COLO668 (cell line): Measurements from ENCODE around the gene BCL2L2.
"Not testable (repeated sequence)": the region's sequence is repeated elsewhere in the genome, so short reads cannot be mapped to it uniquely, and the experiment has no call there.

Source experiments
- DNase-seq: peaks from one replicate; lab custom pipeline; 2025; ENCODE audit not compliant: unreplicated experiment; lab: John Stamatoyannopoulos, UW

BCL2L2 gene, protein sequence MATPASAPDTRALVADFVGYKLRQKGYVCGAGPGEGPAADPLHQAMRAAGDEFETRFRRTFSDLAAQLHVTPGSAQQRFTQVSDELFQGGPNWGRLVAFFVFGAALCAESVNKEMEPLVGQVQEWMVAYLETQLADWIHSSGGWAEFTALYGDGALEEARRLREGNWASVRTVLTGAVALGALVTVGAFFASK

DNA sequence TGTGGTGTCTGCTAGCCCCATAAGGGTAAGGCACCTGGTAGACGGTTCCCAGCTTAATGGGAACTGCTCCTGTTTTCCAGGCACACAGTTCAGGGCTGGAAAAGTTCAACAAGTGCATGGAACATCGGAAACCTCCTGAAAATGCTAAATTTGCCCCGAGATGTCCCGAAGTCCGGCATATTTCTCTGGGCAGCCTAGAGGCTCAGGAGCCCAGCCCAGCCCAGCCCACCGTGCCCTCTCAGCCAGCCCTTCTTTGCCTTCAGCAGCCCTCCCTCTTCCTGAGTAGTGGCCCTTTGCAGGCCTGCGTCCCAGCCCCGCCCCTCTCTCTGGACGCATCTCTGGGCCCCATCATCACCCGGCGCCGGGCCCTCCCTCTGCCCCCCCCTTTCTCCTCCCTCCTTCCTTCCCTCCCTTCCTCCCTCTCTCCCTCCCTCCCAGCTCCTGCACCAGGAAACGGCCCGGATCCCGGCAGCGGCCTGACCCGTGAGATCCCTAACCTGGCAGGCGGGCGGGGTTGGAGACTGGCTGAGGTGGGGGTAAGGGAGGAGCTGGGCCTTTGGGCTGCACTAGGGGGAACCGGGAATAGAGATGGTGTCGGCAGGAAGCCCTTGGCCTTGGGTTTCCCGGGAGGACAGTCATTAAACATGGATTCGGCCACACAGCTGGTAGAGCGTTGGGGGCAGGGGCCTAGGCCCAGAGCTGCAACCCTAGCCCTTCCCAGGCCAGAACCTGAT lies at the start of gene BCL2L2:
TSS of gene BCL2L2 (plus strand) at position 422 of the 734 bp plus-strand sequence. CDS start 935 bp downstream, outside the sequence.
- DNase-seq: peak; percentile 95

DNA sequence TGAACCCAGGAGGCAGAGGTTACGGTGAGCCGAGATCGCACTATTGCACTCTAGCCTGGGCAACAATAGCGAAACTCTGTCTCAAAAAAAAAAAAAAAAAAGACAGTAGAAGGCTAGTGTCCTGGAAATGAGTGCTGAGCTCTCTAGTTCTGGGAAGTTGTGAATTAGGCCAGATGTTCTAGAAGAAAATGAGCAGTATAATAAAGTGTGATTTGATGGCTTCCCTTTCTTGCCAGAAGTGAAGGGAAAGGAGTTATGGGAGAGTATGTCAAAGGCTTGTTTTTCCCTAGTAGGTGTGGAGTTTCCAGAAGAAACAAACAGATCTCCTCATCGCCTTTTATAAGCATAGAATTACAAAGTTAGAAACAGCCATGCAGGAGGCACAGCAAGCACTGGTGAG lies 48.4 kb upstream of the BCL2L2 start:
- no peak for DNase-seq

GRCh38 chr14:23259426-23259825 lies 47.2 kb upstream of the BCL2L2 start:
- no peak for DNase-seq

- DNase-seq: not testable (repeated sequence)
Measured at GRCh38 chr14:23260849-23261248, 45.8 kb upstream of the BCL2L2 start.

DNA sequence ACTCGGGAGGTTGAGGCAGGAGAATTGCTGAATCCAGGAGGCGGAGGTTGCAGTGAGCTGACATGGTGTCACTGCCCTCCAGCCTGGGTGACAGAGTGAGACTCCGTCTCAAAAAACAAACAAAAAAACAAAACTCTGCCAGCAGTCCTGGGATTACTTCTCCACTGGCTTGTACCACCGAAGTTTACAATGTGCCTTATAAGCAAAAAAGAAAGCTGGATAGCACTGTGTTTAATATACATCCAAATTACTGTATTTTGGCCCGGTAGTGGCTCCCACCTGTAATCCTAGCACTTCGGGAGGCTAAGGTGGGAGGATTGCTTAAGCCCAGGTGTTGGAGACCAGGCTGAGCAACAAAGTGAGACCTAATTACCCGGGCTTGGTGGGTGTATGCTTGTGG lies 37.4 kb upstream of the BCL2L2 start:
- no peak for DNase-seq

- DNase-seq: no peak
Measured at GRCh38 chr14:23275412-23275811, 31.2 kb upstream of the BCL2L2 start.

- no peak for DNase-seq
Measured at GRCh38 chr14:23277189-23277588, 29.4 kb upstream of the BCL2L2 start.

- DNase-seq: not testable (repeated sequence)
Measured at GRCh38 chr14:23277928-23278327, 28.7 kb upstream of the BCL2L2 start.

GRCh38 chr14:23281247-23281646 lies 25.4 kb upstream of the BCL2L2 start:
- DNase-seq: no peak

- DNase-seq: no peak
Measured at GRCh38 chr14:23284654-23285529, 21.7 kb upstream of the BCL2L2 start.

DNA sequence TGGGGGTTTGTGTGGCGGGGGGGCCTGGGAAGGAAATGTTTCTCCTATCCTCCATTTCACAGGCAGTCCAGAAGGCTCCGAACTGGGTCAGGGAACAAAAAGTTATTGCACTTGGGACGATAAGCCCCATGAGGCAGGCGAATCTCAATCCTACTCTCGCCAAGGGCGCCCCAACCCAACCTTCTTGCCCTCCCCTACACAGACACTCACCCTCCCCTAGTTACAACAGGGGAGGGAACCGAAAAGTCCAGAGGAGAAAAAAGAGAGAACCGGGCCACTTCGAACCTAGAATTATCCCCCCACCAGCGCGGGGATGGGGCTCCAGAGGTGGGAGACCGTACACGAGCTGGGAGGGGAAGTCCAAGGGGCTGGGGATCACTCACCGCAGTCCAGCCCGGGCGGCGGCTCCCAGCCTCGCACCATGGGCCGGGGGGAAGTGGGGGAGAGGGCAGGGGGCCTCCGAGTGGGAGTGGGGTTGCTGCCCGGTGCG lies 21.1 kb upstream of the BCL2L2 start:
- DNase-seq: no peak

DNA sequence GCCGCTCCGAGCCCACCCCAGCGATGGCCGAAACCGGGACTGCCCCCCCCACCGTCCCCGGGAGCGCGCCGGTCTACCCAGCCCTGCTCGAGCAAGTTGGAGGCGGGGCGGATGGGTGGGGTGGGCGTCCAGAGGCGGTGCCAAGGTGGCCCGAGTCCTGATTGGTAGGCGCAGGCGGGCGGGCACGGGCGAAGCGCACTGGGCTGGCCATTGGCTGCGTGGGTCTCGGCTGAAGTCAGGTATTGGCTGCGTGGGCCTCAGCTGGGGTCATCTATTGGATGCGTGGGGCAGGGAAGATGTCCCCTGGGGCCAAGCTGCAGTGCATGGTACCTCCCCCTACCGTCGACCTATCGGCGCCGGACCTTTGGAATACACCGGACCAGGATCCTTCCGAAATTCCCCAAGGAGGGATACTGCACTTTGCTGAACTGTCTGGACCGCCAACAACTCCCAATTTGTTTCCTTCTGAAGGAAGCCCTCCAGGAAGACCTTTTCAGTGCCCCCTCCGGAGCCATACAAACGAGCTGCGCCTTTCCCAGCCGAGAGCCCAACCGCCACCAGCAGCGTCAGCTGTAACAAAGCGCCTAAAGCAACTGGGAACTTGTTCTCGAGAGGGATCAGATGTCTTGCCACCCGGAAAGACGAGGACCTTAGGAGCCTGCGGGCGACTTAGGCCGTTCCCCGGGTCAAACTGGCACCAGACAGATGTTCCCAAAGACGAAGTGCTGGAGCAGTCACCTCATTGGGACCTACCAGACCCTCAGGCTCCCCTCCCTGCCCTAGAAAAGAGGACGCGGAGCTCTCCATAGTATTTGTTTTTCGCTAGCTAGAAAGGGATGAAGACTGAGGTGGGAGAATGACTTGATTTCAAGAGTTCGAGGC lies 20.4 kb upstream of the BCL2L2 start, which contains the start of gene HOMEZ:
TSS of gene HOMEZ (minus strand) at position 113 of the 882 bp plus-strand sequence. CDS start 180 bp downstream, outside the sequence.
- DNase-seq: peak; percentile 98

- no peak for DNase-seq
Measured at GRCh38 chr14:23286902-23287479, 19.6 kb upstream of the BCL2L2 start.

GRCh38 chr14:23294734-23295561 lies 11.7 kb upstream of the BCL2L2 start:
- DNase-seq: peak; percentile 66

GRCh38 chr14:23296012-23296777 lies 10.4 kb upstream of the BCL2L2 start:
- no peak for DNase-seq

DNA sequence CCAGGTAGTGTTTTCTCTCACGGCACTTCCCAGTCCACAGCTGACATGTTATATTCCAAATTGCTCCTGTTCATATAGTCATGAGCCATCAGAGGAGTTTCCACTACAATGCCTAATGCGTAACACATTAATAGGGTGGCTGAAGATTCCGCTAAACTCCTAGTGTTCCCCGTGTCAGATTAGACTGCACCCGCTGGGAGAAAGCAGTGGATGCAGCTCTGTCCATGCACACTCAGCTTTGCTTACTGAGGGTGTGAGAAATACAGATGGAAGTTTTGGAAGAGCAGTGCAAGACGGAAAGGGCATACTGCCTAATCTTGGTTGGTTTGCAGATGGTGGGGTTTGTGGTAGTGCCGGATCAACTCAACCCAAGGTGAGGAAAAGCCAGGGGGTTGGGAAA lies 9.5 kb upstream of the BCL2L2 start:
- DNase-seq: no peak

GRCh38 chr14:23297611-23298277 lies 8.9 kb upstream of the BCL2L2 start:
- DNase-seq: no peak
